Bronchial epithelial cell (primary cell): ENCODE results near the gene TRIP13. TPM values are rescaled to one million over a fixed set of nuclear protein-coding genes. Genes with fewer than 3 reads are reported as not detected.

ENCODE experiments used
- DNase-seq: peaks from one replicate; pipeline ENCODE4 v3.0.0-alpha.2; 2010; ENCODE audit warnings: low read depth
- FAIRE-seq: peaks from 2 replicates; lab custom pipeline; 2011; peaks lifted over from hg19 to GRCh38; lab: Jason Lieb, UNC
- H3K27me3 ChIP-seq: 2 replicates; pipeline ENCODE4 v1.5.1; 2011; ENCODE audit warnings: low read length; ENCODE audit not compliant: control insufficient read depth, insufficient read depth
- H3K36me3 ChIP-seq: 2 replicates; pipeline ENCODE4 v1.5.1; 2011; ENCODE audit warnings: low read length; ENCODE audit not compliant: control insufficient read depth, insufficient read depth
- H3K4me3 ChIP-seq: 2 replicates; pipeline ENCODE4 v1.5.1; 2011; ENCODE audit warnings: mild to moderate bottlenecking, low read depth, low read length, control low read depth
- CTCF ChIP-seq: IDR thresholded peaks from 2 replicates; pipeline ENCODE4 v1.5.1; 2011; ENCODE audit warnings: mild to moderate bottlenecking, moderate library complexity, low read length, control low read depth, inconsistent platforms; ENCODE audit not compliant: insufficient read depth, severe bottlenecking
- total RNA-seq: library from RNA; depleted of rRNA; stranded (reverse); fragments of >200 nt; gene quantifications from 2 replicates; pipeline ENCODE4 v1.2.1, GENCODE V29; 2014

TRIP13 gene
- total RNA-seq, 1 donor from 2014 or later: 1.8 TPM

- DNase-seq: no peak
- TF ChIP-seq CTCF: no peak
- FAIRE-seq: no peak
- Histone ChIP-seq H3K27me3 (peaks cover 5% of the 10 kb centered on the region), H3K4me3 (no peak overlapping the region), H3K36me3 (no peaks in the 10 kb centered on the region)
Observed at GRCh38 chr5:958701-959571, 66.3 kb downstream of the TRIP13 start.

- H3K36me3 ChIP-seq: no peaks in the 10 kb centered on the region
- DNase-seq (no peak), FAIRE-seq (no peak)
- no peak for TF ChIP-seq CTCF
- H3K27me3 ChIP-seq: peaks cover 5% of the 10 kb centered on the region
- H3K4me3 ChIP-seq: no peak overlapping the region
Observed at GRCh38 chr5:959581-960531, 67.2 kb downstream of the TRIP13 start.

- no peak for TF ChIP-seq CTCF
- H3K4me3 ChIP-seq: no peak overlapping the region
- H3K27me3 ChIP-seq: peaks cover 5% of the 10 kb centered on the region
- no peak for DNase-seq
- FAIRE-seq: no peak
- H3K36me3 ChIP-seq: no peaks in the 10 kb centered on the region
Observed at GRCh38 chr5:960551-960950, 67.9 kb downstream of the TRIP13 start.

GRCh38 chr5:961002-961710, 68.5 kb downstream of the TRIP13 start:
- H3K36me3 ChIP-seq: no peaks in the 10 kb centered on the region
- H3K4me3 ChIP-seq: no peak overlapping the region
- peaks cover 2% of the 10 kb centered on the region for H3K27me3 ChIP-seq
- DNase-seq (no peak), FAIRE-seq (no peak)
- no peak for TF ChIP-seq CTCF

GRCh38 chr5:961711-962240, 69.1 kb downstream of the TRIP13 start:
- Histone ChIP-seq H3K36me3 (no peaks in the 10 kb centered on the region), H3K27me3 (peaks cover 2% of the 10 kb centered on the region), H3K4me3 (no peak overlapping the region)
- FAIRE-seq: no peak
- TF ChIP-seq CTCF: no peak
- no peak for DNase-seq
